ENCODE measurements around the gene VN1R4.
"Not testable (repeated sequence)": the region's sequence is repeated elsewhere in the genome, so short reads cannot be mapped to it uniquely, and the experiment has no call there.

The VN1R4 gene

GRCh38 chr19:53267623-53268022 lies at the start of gene VN1R4:
Gene VN1R4, minus strand, starts transcription at chr19:53267723. Its CDS starts 58 bp downstream, at chr19:53267665.
- H3K4me3 ChIP-seq (ENCODE audit: low read length); DNase-seq (ENCODE audit: low read depth): not testable (repeated sequence)

GRCh38 chr19:53311897-53312296 lies 44.4 kb upstream of the VN1R4 start:
- TF ChIP-seq CTCF (conservative IDR thresholded peaks at IDR 0.05; ENCODE audit: low read length) = no peak
- no peak overlapping the region for H3K4me3 ChIP-seq (ENCODE audit: low read length)
- no peak for DNase-seq (ENCODE audit: low read depth)

GRCh38 chr19:53311044-53311443 lies 43.5 kb upstream of the VN1R4 start:
- no peak for TF ChIP-seq CTCF (conservative IDR thresholded peaks at IDR 0.05; ENCODE audit: low read length)

GRCh38 chr19:53308339-53308811 lies 40.9 kb upstream of the VN1R4 start:
- no peak overlapping the region for H3K4me3 ChIP-seq (ENCODE audit: low read length)
- peak; percentile 11; the same call in 1 of the 2 replicates for TF ChIP-seq CTCF (conservative IDR thresholded peaks at IDR 0.05; ENCODE audit: low read length)
- no peak for DNase-seq (ENCODE audit: low read depth)

More at GRCh38 chr19:53311044-53311443, 43.5 kb upstream of the VN1R4 start:
- H3K4me3 ChIP-seq (ENCODE audit: low read length) = no peak overlapping the region
- no peak for DNase-seq (ENCODE audit: low read depth)

GRCh38 chr19:53301341-53301740 lies 33.8 kb upstream of the VN1R4 start:
- not testable (repeated sequence) for H3K4me3 ChIP-seq (ENCODE audit: low read length); DNase-seq (ENCODE audit: low read depth)

GRCh38 chr19:53294786-53295441 lies 27.4 kb upstream of the VN1R4 start:
- H3K4me3 ChIP-seq (ENCODE audit: low read length) = no peak overlapping the region
- no peak for DNase-seq (ENCODE audit: low read depth)
- no peak for TF ChIP-seq CTCF (conservative IDR thresholded peaks at IDR 0.05; ENCODE audit: low read length)

GRCh38 chr19:53290758-53291549 lies 23.4 kb upstream of the VN1R4 start:
- H3K4me3 ChIP-seq (ENCODE audit: low read length) = no peak overlapping the region
- DNase-seq (ENCODE audit: low read depth) = no peak
- no peak for TF ChIP-seq CTCF (conservative IDR thresholded peaks at IDR 0.05; ENCODE audit: low read length)

- no peak for DNase-seq (ENCODE audit: low read depth)
Measured at GRCh38 chr19:53285087-53285486, 17.6 kb upstream of the VN1R4 start.

GRCh38 chr19:53281947-53282346 lies 14.4 kb upstream of the VN1R4 start:
- DNase-seq (ENCODE audit: low read depth); H3K4me3 ChIP-seq (ENCODE audit: low read length): not testable (repeated sequence)

More at GRCh38 chr19:53285087-53285486, 17.6 kb upstream of the VN1R4 start:
- H3K4me3 ChIP-seq (ENCODE audit: low read length) = no peak overlapping the region
- TF ChIP-seq CTCF (conservative IDR thresholded peaks at IDR 0.05; ENCODE audit: low read length) = no peak

All from AG10803 (cell line).